ENCODE data around the gene GNRHR.

DNA sequence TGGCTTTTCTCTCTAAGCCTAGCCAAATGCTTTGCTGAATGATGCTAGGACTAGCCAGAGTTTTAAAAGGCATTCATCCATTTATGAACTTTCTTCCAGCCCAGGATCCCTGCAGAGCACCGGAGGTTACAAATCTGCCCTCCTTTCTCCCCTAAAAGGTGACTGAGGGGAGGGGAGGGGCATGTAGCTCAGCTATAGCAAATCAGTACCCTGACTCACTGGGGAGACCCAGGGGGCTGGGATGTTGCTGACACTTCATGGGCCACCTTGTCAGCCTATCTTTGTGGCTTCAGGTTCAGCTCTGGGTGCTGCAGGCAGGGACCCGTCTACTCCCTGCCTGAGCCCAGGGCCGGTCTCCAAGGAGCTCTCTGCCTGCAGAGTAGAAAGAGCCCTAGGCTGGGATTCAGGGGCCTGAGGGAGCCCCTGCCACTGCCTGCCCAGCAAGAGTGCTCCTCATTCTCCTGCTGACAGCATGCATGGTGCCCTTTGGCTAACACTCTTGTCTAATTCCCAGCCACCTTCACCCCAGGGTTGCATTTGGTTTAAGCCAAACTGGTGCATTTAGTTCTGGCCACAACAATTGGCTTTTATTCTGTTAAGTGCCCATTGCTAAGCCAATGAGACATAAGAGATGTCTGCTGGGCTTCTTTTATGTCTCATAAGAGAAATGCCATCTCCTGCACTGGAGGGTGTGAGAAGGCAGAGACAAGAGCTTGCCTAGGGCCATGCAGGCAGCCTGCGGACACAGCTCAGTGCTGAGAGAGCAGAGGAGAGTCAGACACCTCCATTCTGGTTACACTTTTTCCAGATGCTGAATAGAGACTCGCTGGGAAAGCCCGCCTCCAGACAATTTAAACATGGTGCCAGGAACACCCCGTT is 41.3 kb downstream of the GNRHR start:
- TF ChIP-seq BHLHE40 (IDR thresholded peaks at IDR 0.05; ENCODE audit: low read depth, low read length) (no peak), RFX5 (IDR thresholded peaks at IDR 0.05; ENCODE audit: low read depth, low read length) (no peak), CEBPB (IDR thresholded peaks at IDR 0.05; ENCODE audit: low read depth, low read length) (no peak)
- TF ChIP-seq, protein P1, sequence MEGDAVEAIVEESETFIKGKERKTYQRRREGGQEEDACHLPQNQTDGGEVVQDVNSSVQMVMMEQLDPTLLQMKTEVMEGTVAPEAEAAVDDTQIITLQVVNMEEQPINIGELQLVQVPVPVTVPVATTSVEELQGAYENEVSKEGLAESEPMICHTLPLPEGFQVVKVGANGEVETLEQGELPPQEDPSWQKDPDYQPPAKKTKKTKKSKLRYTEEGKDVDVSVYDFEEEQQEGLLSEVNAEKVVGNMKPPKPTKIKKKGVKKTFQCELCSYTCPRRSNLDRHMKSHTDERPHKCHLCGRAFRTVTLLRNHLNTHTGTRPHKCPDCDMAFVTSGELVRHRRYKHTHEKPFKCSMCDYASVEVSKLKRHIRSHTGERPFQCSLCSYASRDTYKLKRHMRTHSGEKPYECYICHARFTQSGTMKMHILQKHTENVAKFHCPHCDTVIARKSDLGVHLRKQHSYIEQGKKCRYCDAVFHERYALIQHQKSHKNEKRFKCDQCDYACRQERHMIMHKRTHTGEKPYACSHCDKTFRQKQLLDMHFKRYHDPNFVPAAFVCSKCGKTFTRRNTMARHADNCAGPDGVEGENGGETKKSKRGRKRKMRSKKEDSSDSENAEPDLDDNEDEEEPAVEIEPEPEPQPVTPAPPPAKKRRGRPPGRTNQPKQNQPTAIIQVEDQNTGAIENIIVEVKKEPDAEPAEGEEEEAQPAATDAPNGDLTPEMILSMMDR (conservative IDR thresholded peaks at IDR 0.05; ENCODE audit: low read depth, low read length): no peak

Data from IMR-90 (cell line).